ENCODE results near the gene GJC1. TPM values are rescaled to one million over a fixed set of nuclear protein-coding genes. Genes with fewer than 3 reads are reported as not detected.

The GJC1 gene
- total and polyA plus RNA-seq, 2 donors (not counting 3 experiments of a cell fraction or from before 2014, with no cell fraction given), result 13.8 to 39.7 TPM

GRCh38 chr17:44867841-44868240 lies 37.8 kb upstream of the GJC1 start:
- Histone ChIP-seq H3K4me2 (ENCODE audit: insufficient read depth, low read length) (no peak overlapping the region), H3K4me3 (replicated peaks in 1 of 3; ENCODE audit: insufficient read depth in 1 of 3, low read depth in 1 of 3, low read length in 3 of 3) (no peak overlapping the region), H3K9me1 (replicated peaks; ENCODE audit: control insufficient read depth, extremely low read depth, insufficient read depth, low read length) (no peaks in the 10 kb centered on the region), H2AFZ (ENCODE audit: low read depth, low read length) (no peak overlapping the region), H3K79me2 (ENCODE audit: control insufficient read depth, insufficient read depth, low read length) (no peaks in the 10 kb centered on the region), H3K27me3 (ENCODE audit: control insufficient read depth in 2 of 2, insufficient read depth in 2 of 2, low read length in 2 of 2) (no peaks in the 10 kb centered on the region), H3K36me3 (ENCODE audit: control insufficient read depth in 2 of 2, extremely low read depth in 1 of 2, insufficient read depth in 2 of 2, low read length in 2 of 2) (peaks cover 18 to 31% of the 10 kb centered on the region in 2 experiments), H4K20me1 (replicated peaks; ENCODE audit: control insufficient read depth, extremely low read depth, insufficient read depth, low read length) (no peaks in the 10 kb centered on the region), H3K4me1 (ENCODE audit: control insufficient read depth, extremely low read depth, insufficient read depth, low read length) (peaks cover 23% of the 10 kb centered on the region), H3K9me3 (replicated peaks; ENCODE audit: control insufficient read depth, insufficient read depth, low read length) (no peaks in the 10 kb centered on the region), H3K9ac (replicated peaks; ENCODE audit: extremely low read depth, insufficient read depth, low read length) (no peak overlapping the region), H3K27ac (ENCODE audit: insufficient read depth, low read depth, low read length) (no peak overlapping the region)
- BruUV-seq (replicated peaks), result no TSS peak
- DNase-seq (ENCODE audit: low read depth, low spot score) (no peak), FAIRE-seq (no peak)
- TF ChIP-seq POLR2A (IDR thresholded peaks at IDR 0.05; ENCODE audit: low read depth, low read length) (no peak), FOS (IDR thresholded peaks at IDR 0.05; ENCODE audit: borderline replicate concordance, insufficient read depth, low read length) (no peak), MAX (IDR thresholded peaks at IDR 0.05; ENCODE audit: insufficient read depth, insufficient read length) (no peak), GATA2 (IDR thresholded peaks at IDR 0.05; ENCODE audit: insufficient read depth, insufficient read length, low read depth, low read length) (no peak), EZH2 (IDR thresholded peaks at IDR 0.05; ENCODE audit: borderline replicate concordance, low read depth, low read length, severe bottlenecking) (no peak), CTCF (IDR thresholded peaks at IDR 0.05; ENCODE audit: extremely low read depth in 1 of 2, insufficient read depth in 1 of 2, low read depth in 1 of 2, low read length in 2 of 2) (no peak)
- dilution Hi-C loops (cut with MboI; ENCODE audit: extremely low pct_ligation_motif_present, low sequenced_read_pairs) (loop anchor here (25.0 kb wide), 1 partner anchor 106 kb away; the partner anchor contains the start of gene ADAM11), intact Hi-C loops (cut with micrococcal nuclease) (no loop called here)
- ChIA-PET POLR2A (interaction anchor here (0.7 kb wide), 1 partner anchor 84 kb away, joined by 6 read pairs; no protein-coding TSS in a partner anchor), CTCF (interaction anchor here (5.9 to 16.1 kb wide), 2 partner anchors 11 to 92 kb away, joined by 40 to 368 read pairs; no protein-coding TSS in a partner anchor)
